Measurements from ENCODE around the gene FAM209A.
"Not testable (repeated sequence)": the region's sequence is repeated elsewhere in the genome, so short reads cannot be mapped to it uniquely, and the experiment has no call there.

Gene FAM209A

GRCh38 chr20:56537997-56538396, 13.5 kb downstream of the FAM209A start:
- DNase-seq (ENCODE audit: low read depth in 3 of 3, low spot score in 1 of 3): no peak

- no peak for DNase-seq (ENCODE audit: low read depth in 3 of 3, low spot score in 1 of 3)
Observed at GRCh38 chr20:56540415-56540814, 15.9 kb downstream of the FAM209A start.

- no peak for DNase-seq (ENCODE audit: low read depth in 3 of 3, low spot score in 1 of 3)
Observed at GRCh38 chr20:56542489-56543030, 18.0 kb downstream of the FAM209A start.

GRCh38 chr20:56551571-56551970, 27.0 kb downstream of the FAM209A start:
- no peak for DNase-seq (ENCODE audit: low read depth in 3 of 3, low spot score in 1 of 3)

- no peak for DNase-seq (ENCODE audit: low read depth in 3 of 3, low spot score in 1 of 3)
Observed at GRCh38 chr20:56552911-56553629, 28.5 kb downstream of the FAM209A start.

- DNase-seq (ENCODE audit: low read depth in 3 of 3, low spot score in 1 of 3): no peak
Observed at GRCh38 chr20:56554869-56555268, 30.3 kb downstream of the FAM209A start.

GRCh38 chr20:56558968-56559367, 34.4 kb downstream of the FAM209A start:
- no peak for DNase-seq (ENCODE audit: low read depth in 3 of 3, low spot score in 1 of 3)

GRCh38 chr20:56564526-56564925, 40.0 kb downstream of the FAM209A start:
- DNase-seq (ENCODE audit: low read depth in 3 of 3, low spot score in 1 of 3): not testable (repeated sequence)

- no peak for DNase-seq (ENCODE audit: low read depth in 3 of 3, low spot score in 1 of 3)
Observed at GRCh38 chr20:56565511-56565910, 41.0 kb downstream of the FAM209A start.

GRCh38 chr20:56566621-56567020, 42.1 kb downstream of the FAM209A start:
- no peak for DNase-seq (ENCODE audit: low read depth in 3 of 3, low spot score in 1 of 3)

GRCh38 chr20:56570832-56571231, 46.3 kb downstream of the FAM209A start:
- no peak for DNase-seq (ENCODE audit: low read depth in 3 of 3, low spot score in 1 of 3)

GRCh38 chr20:56572172-56572571, 47.6 kb downstream of the FAM209A start:
- no peak for DNase-seq (ENCODE audit: low read depth in 3 of 3, low spot score in 1 of 3)

- DNase-seq (ENCODE audit: low read depth in 3 of 3, low spot score in 1 of 3): no peak
Observed at GRCh38 chr20:56573986-56574385, 49.4 kb downstream of the FAM209A start.

GRCh38 chr20:56574531-56575142, 50.1 kb downstream of the FAM209A start:
- DNase-seq (ENCODE audit: low read depth in 3 of 3, low spot score in 1 of 3): no peak

- no peak for DNase-seq (ENCODE audit: low read depth in 3 of 3, low spot score in 1 of 3)
Observed at GRCh38 chr20:56575157-56575556, 50.6 kb downstream of the FAM209A start.

Measured in stimulated activated CD4-positive, alpha-beta T cell treated with anti-CD3 and anti-CD28 coated beads, TNF-alpha, amount 100 ng/mL, for 1 hour (primary cell).